Epithelial cell of proximal tubule (primary cell): Measurements from ENCODE around the gene NUP210. TPM values are rescaled to one million over a fixed set of nuclear protein-coding genes. Genes with fewer than 3 reads are reported as not detected.

Experiments used
- DNase-seq: peaks from one replicate; pipeline ENCODE4 v3.0.0-alpha.2; 2011; ENCODE audit warnings: low read depth
- H3K4me3 ChIP-seq: 2 replicates; pipeline ENCODE4 v1.5.1; 2011; ENCODE audit warnings: low read depth, mild to moderate bottlenecking, low read length
- total RNA-seq: library from RNA; depleted of rRNA; stranded (reverse); fragments of >200 nt; gene quantifications from 2 replicates; pipeline ENCODE4 v1.2.3, GENCODE V29; 2015
- TF ChIP-seq, protein P1 (sequence below): conservative IDR thresholded peaks from 2 replicates; pipeline ENCODE4 v1.5.1; 2012; ENCODE audit warnings: low read depth, mild to moderate bottlenecking, low read length

Gene NUP210
- total RNA-seq, 1 donor from 2014 or later: 40.1 TPM

DNA sequence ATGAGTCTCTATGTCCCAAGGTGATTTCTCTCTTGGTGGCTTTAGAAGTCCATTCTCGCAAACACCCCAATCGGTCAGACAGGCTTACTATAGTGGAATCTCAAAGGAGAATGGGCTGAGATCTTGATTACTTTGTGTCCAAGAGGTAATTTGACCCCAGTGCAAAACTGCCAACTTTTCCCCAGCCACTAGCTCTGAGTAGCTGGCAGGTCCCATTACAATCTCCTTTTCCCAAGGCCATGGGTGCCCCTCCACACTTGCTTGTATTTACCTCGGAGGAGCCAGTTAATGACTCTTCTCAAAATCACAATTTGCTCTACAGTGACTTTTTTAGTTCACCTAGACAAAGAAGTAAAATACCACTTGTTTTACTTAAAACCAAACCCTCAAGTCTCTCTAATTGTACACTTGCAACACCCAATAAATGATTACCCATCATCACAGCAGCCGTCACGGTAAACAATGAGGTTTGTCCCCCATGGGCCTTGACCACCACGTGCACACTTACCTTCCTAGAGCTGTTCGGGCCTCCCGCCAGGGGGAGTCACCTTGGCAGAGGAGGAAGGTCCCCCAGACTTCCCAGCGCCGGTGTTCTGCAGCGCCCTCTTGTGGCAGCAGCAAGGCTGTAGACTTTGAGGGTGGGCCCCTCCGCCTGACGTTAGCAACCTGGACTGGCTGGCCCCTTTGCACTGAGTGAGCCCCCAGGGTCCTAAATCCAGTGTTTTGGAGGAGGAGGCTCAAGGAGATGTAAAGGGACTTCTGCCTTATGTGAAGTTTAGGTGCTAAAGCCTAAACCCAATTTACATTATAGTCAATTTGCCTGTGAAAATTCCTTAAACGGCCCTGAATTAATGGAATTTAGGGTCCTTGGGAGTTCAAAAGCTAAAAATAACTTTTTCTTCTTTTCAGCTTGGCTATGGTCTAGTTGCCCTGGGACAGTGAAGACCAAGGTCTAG is 41.3 kb upstream of the NUP210 start:
- DNase-seq: no peak
- H3K4me3 ChIP-seq: no peak overlapping the region
- TF ChIP-seq, protein P1, sequence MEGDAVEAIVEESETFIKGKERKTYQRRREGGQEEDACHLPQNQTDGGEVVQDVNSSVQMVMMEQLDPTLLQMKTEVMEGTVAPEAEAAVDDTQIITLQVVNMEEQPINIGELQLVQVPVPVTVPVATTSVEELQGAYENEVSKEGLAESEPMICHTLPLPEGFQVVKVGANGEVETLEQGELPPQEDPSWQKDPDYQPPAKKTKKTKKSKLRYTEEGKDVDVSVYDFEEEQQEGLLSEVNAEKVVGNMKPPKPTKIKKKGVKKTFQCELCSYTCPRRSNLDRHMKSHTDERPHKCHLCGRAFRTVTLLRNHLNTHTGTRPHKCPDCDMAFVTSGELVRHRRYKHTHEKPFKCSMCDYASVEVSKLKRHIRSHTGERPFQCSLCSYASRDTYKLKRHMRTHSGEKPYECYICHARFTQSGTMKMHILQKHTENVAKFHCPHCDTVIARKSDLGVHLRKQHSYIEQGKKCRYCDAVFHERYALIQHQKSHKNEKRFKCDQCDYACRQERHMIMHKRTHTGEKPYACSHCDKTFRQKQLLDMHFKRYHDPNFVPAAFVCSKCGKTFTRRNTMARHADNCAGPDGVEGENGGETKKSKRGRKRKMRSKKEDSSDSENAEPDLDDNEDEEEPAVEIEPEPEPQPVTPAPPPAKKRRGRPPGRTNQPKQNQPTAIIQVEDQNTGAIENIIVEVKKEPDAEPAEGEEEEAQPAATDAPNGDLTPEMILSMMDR: peak; percentile 91

- TF ChIP-seq, protein P1: no peak
- no peak for DNase-seq
- H3K4me3 ChIP-seq: no peak overlapping the region
Measured at GRCh38 chr3:13460341-13460736, 40.2 kb upstream of the NUP210 start.

DNA sequence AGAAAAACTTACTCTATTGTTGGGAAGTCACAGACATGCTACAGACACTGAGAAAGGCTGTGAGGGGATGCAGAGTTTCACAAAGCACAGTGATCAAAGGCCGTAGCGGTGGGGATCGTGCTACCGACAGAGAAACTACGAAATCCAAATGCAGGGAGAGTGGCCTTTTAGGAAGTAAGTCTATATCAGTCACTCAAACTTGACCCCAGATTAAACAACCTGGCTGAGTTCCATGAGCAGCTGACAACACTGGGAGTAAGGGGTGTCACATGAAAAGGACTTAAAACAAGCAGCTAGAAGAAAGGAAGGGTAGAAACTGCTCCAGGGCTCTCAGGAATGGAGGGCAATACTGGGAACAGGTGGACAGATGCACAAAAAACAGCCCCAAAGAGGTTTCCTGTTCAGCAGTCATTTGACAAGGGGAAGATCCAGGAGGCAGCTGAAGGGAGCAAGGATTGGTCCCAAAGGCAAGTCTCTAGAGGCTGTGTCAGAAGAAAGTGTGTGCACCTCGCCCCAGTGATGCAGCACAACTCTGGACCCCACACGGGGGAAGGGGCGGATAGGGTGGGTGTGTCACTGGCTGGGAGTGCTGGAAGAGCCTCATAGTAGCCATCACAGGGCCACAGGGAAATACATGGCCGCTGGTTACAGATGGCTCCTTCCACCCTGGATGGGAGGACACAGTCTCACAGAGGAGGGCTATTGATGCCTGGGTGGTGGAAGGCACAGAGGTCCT is 39.7 kb upstream of the NUP210 start:
- TF ChIP-seq, protein P1: no peak
- DNase-seq: no peak

DNA sequence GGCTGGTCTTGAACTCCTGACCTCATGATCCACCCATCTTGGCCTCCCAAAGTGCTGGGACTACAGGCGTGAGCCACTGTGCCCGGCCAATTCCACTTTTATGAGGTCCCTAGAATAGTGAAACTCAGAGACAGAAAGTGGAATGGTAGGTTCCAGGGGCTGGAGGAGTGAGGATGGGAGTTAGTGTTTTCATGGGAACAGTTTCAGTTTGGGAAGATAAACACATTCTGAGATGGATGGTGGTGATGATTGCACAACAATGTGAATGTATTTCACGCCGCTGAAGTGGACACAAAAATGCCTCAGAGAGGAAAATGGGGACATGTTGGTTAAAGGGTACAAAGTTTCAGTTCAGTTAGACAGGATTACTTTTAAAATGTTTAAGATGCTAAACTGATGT is 37.5 kb upstream of the NUP210 start:
- TF ChIP-seq, protein P1: no peak
- no peak for DNase-seq

More for the DNA sequence above, 39.7 kb upstream of the NUP210 start:
- no peak overlapping the region for H3K4me3 ChIP-seq

DNA sequence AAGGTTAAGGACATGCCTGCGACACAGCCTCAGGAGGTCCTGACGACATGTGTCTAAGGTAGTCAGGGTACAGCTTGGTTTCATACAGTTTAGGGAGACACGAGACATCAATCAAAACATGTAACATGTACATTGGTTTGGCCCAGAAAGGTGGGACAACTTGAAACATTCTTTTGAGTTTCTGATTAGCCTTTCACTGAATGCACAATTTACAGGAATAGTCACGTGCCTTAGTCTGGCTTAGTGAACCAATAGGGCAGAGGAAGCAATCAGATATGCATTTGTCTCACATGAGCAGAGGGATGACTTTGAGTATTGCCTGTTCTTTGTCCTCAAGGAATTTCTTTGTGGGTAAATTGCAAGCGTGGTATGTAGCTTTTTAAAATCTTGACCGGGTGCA is 35.5 kb upstream of the NUP210 start:
- no peak overlapping the region for H3K4me3 ChIP-seq
- TF ChIP-seq, protein P1: no peak

More for the DNA sequence above, 37.5 kb upstream of the NUP210 start:
- H3K4me3 ChIP-seq: no peak overlapping the region

GRCh38 chr3:13452490-13453335 is 32.6 kb upstream of the NUP210 start:
- TF ChIP-seq, protein P1: peak; percentile 70
- no peak for DNase-seq
- peak overlapping the region; percentile 78 for H3K4me3 ChIP-seq

More for the DNA sequence above, 35.5 kb upstream of the NUP210 start:
- DNase-seq: no peak
